ENCODE data around the gene CACNB1.

Gene CACNB1

GRCh38 chr17:39167476-39167875 is 30.0 kb downstream of the CACNB1 start:
- Histone ChIP-seq H3K27ac (ENCODE audit: low read length) (no peak overlapping the region), H3K36me3 (replicated peaks; ENCODE audit: insufficient read depth, low read length) (no peaks in the 10 kb centered on the region), H3K4me2 (ENCODE audit: low read depth, low read length) (peak overlapping the region; percentile 48), H3F3A (ENCODE audit: insufficient read depth, low read length) (peaks cover 13% of the 10 kb centered on the region; the same call in 1 of the 2 replicates), H3K4me3 (ENCODE audit: low read length) (no peak overlapping the region), H3K9me2 (replicated peaks; ENCODE audit: insufficient read depth, low read length) (no peaks in the 10 kb centered on the region), H3K9ac (ENCODE audit: low read length) (no peak overlapping the region), H3K79me2 (ENCODE audit: low read length) (no peaks in the 10 kb centered on the region), H3K9me3 (replicated peaks; ENCODE audit: insufficient read depth, low read length) (no peaks in the 10 kb centered on the region), H3K27me3 (replicated peaks; ENCODE audit: insufficient read depth, low read length) (no peaks in the 10 kb centered on the region), H2AFZ (ENCODE audit: low read length) (0 out of 2 replicates have a peak overlapping the region, but pooled peaks have one; percentile 12), H4K20me1 (ENCODE audit: insufficient read depth, low read length) (no peaks in the 10 kb centered on the region), H3K4me1 (ENCODE audit: low read length) (peaks cover 16% of the 10 kb centered on the region)
- DNase-seq = peak; percentile 71
- no peak for TF ChIP-seq CTCF (IDR thresholded peaks at IDR 0.05; ENCODE audit: low read length)
- TF ChIP-seq EZH2 (optimal IDR thresholded peaks at IDR 0.05; ENCODE audit: low read depth, low read length) = no peak

- Histone ChIP-seq H3F3A (ENCODE audit: insufficient read depth, low read length) (peaks cover 13% of the 10 kb centered on the region; the same call in 1 of the 2 replicates), H3K27ac (ENCODE audit: low read length) (no peak overlapping the region), H3K36me3 (replicated peaks; ENCODE audit: insufficient read depth, low read length) (no peaks in the 10 kb centered on the region), H3K9me2 (replicated peaks; ENCODE audit: insufficient read depth, low read length) (no peaks in the 10 kb centered on the region), H2AFZ (ENCODE audit: low read length) (no peak overlapping the region), H3K4me2 (ENCODE audit: low read depth, low read length) (peak overlapping the region; percentile 48), H3K4me1 (ENCODE audit: low read length) (peaks cover 16% of the 10 kb centered on the region), H3K4me3 (ENCODE audit: low read length) (no peak overlapping the region), H3K79me2 (ENCODE audit: low read length) (no peaks in the 10 kb centered on the region), H3K9ac (ENCODE audit: low read length) (no peak overlapping the region), H4K20me1 (ENCODE audit: insufficient read depth, low read length) (no peaks in the 10 kb centered on the region), H3K9me3 (replicated peaks; ENCODE audit: insufficient read depth, low read length) (no peaks in the 10 kb centered on the region), H3K27me3 (replicated peaks; ENCODE audit: insufficient read depth, low read length) (no peaks in the 10 kb centered on the region)
- no peak for DNase-seq
- TF ChIP-seq EZH2 (optimal IDR thresholded peaks at IDR 0.05; ENCODE audit: low read depth, low read length) (no peak), EZH2phosphoT487 (IDR thresholded peaks at IDR 0.05; ENCODE audit: low read length) (no peak), CTCF (IDR thresholded peaks at IDR 0.05; ENCODE audit: low read length) (no peak)
These were observed 30.8 kb downstream of the CACNB1 start for GRCh38 chr17:39166437-39167335.

GRCh38 chr17:39165841-39166349 is 31.6 kb downstream of the CACNB1 start, which contains the start of gene ARL5C:
Gene ARL5C, minus strand, starts transcription at chr17:39166161. Its CDS starts 401 bp downstream, at chr17:39165760.
- Histone ChIP-seq H3K9me3 (replicated peaks; ENCODE audit: insufficient read depth, low read length) (no peaks in the 10 kb centered on the region), H3F3A (ENCODE audit: insufficient read depth, low read length) (peaks cover 13% of the 10 kb centered on the region; the same call in 1 of the 2 replicates), H2AFZ (ENCODE audit: low read length) (peak within 1 kb of the TSS; percentile 96), H4K20me1 (ENCODE audit: insufficient read depth, low read length) (no peaks in the 10 kb centered on the region), H3K9me2 (replicated peaks; ENCODE audit: insufficient read depth, low read length) (no peaks in the 10 kb centered on the region), H3K4me3 (ENCODE audit: low read length) (peak within 1 kb of the TSS; percentile 58), H3K9ac (ENCODE audit: low read length) (peak within 1 kb of the TSS; percentile 33; the same call in 1 of the 2 replicates), H3K27ac (ENCODE audit: low read length) (no peak within 1 kb of the TSS), H3K36me3 (replicated peaks; ENCODE audit: insufficient read depth, low read length) (no peaks in the 10 kb centered on the region), H3K4me1 (ENCODE audit: low read length) (peaks cover 16% of the 10 kb centered on the region), H3K27me3 (replicated peaks; ENCODE audit: insufficient read depth, low read length) (no peaks in the 10 kb centered on the region), H3K4me2 (ENCODE audit: low read depth, low read length) (peak within 1 kb of the TSS; percentile 78), H3K79me2 (ENCODE audit: low read length) (no peaks in the 10 kb centered on the region)
- DNase-seq = no peak
- TF ChIP-seq EZH2phosphoT487 (IDR thresholded peaks at IDR 0.05; ENCODE audit: low read length) = no peak
- TF ChIP-seq CTCF (IDR thresholded peaks at IDR 0.05; ENCODE audit: low read length) = no peak
- TF ChIP-seq EZH2 (optimal IDR thresholded peaks at IDR 0.05; ENCODE audit: low read depth, low read length) = no peak
